BJ (cell line): ENCODE results near the gene SSTR3. TPM values are rescaled to one million over a fixed set of nuclear protein-coding genes. Genes with fewer than 3 reads are reported as not detected.

Experiments
- CTCF ChIA-PET: fragments of 350-600 bp; formaldehyde crosslinking; extraction: SDS; loops from one replicate; lab custom pipeline; 2021; ENCODE audit warnings: antibody characterized with exemption, inconsistent platforms; lab: Yijun Ruan, JAX
- POLR2A ChIA-PET: fragments of 300-600 bp; sonication (Branson Sonifier 250); formaldehyde crosslinking; extraction: SDS; loops from one replicate; lab custom pipeline; 2021; ENCODE audit warnings: antibody characterized with exemption; lab: Charles Lee
- DNase-seq: peaks from one replicate; pipeline ENCODE4 v3.0.0-alpha.2; 2011; ENCODE audit warnings: low read depth
- H3K27me3 ChIP-seq: 2 replicates; pipeline ENCODE4 v1.6.0; 2011; ENCODE audit warnings: low read length; ENCODE audit not compliant: control insufficient read depth, insufficient read depth
- H3K36me3 ChIP-seq: 2 replicates; pipeline ENCODE4 v1.5.1; 2011; ENCODE audit warnings: low read length; ENCODE audit not compliant: control insufficient read depth, insufficient read depth
- H3K4me3 ChIP-seq: 2 replicates; pipeline ENCODE4 v1.5.1; 2011; ENCODE audit warnings: low read depth, mild to moderate bottlenecking, control low read depth, low read length
- polyA plus RNA-seq: library from polyadenylated mRNA; depleted of rRNA; stranded (reverse); fragments of >200 nt; gene quantifications from 2 replicates; pipeline ENCODE4 v1.2.3, GENCODE V29; 2011
- TF ChIP-seq, protein P1 (sequence below): IDR thresholded peaks from 2 replicates; pipeline ENCODE4 v1.5.1; 2011; ENCODE audit warnings: low read depth, mild to moderate bottlenecking, control low read depth, inconsistent platforms, low read length, moderate library complexity; ENCODE audit not compliant: insufficient read depth

Gene SSTR3
- polyA plus RNA-seq, 1 experiment: not detected

- POLR2A ChIA-PET: no interaction called here
- H3K4me3 ChIP-seq: no peak overlapping the region
- no peaks in the 10 kb centered on the region for H3K27me3 ChIP-seq
- CTCF ChIA-PET: interaction anchor here (3.7 kb wide), 1 partner anchor 28 kb away, joined by 46 read pairs; no protein-coding TSS in a partner anchor
- TF ChIP-seq, protein P1, sequence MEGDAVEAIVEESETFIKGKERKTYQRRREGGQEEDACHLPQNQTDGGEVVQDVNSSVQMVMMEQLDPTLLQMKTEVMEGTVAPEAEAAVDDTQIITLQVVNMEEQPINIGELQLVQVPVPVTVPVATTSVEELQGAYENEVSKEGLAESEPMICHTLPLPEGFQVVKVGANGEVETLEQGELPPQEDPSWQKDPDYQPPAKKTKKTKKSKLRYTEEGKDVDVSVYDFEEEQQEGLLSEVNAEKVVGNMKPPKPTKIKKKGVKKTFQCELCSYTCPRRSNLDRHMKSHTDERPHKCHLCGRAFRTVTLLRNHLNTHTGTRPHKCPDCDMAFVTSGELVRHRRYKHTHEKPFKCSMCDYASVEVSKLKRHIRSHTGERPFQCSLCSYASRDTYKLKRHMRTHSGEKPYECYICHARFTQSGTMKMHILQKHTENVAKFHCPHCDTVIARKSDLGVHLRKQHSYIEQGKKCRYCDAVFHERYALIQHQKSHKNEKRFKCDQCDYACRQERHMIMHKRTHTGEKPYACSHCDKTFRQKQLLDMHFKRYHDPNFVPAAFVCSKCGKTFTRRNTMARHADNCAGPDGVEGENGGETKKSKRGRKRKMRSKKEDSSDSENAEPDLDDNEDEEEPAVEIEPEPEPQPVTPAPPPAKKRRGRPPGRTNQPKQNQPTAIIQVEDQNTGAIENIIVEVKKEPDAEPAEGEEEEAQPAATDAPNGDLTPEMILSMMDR: no peak
- no peaks in the 10 kb centered on the region; the same call in 1 of the 2 replicates for H3K36me3 ChIP-seq
- no peak for DNase-seq
Measured at GRCh38 chr22:37231406-37232139, 19.3 kb upstream of the SSTR3 start.

GRCh38 chr22:37230673-37231405 lies 18.6 kb upstream of the SSTR3 start:
- TF ChIP-seq, protein P1: no peak
- POLR2A ChIA-PET: no interaction called here
- Histone ChIP-seq H3K4me3 (no peak overlapping the region), H3K36me3 (no peaks in the 10 kb centered on the region; the same call in 1 of the 2 replicates), H3K27me3 (no peaks in the 10 kb centered on the region)
- no peak for DNase-seq
- CTCF ChIA-PET: interaction anchor here (0.9 to 3.7 kb wide), 5 partner anchors 15 to 198 kb away, joined by 3 to 46 read pairs (median 6); no protein-coding TSS in a partner anchor

GRCh38 chr22:37229805-37230672 lies 17.8 kb upstream of the SSTR3 start:
- DNase-seq: peak; percentile 28
- Histone ChIP-seq H3K27me3 (no peaks in the 10 kb centered on the region), H3K36me3 (no peaks in the 10 kb centered on the region; the same call in 1 of the 2 replicates), H3K4me3 (no peak overlapping the region)
- CTCF ChIA-PET: interaction anchor here (0.9 to 3.7 kb wide), 7 partner anchors 12 to 309 kb away, joined by 3 to 46 read pairs (median 6); no protein-coding TSS in a partner anchor
- TF ChIP-seq, protein P1: no peak
- POLR2A ChIA-PET: interaction anchor here (0.6 kb wide), 1 partner anchor 19 kb away, joined by 3 read pairs; no protein-coding TSS in a partner anchor

DNA sequence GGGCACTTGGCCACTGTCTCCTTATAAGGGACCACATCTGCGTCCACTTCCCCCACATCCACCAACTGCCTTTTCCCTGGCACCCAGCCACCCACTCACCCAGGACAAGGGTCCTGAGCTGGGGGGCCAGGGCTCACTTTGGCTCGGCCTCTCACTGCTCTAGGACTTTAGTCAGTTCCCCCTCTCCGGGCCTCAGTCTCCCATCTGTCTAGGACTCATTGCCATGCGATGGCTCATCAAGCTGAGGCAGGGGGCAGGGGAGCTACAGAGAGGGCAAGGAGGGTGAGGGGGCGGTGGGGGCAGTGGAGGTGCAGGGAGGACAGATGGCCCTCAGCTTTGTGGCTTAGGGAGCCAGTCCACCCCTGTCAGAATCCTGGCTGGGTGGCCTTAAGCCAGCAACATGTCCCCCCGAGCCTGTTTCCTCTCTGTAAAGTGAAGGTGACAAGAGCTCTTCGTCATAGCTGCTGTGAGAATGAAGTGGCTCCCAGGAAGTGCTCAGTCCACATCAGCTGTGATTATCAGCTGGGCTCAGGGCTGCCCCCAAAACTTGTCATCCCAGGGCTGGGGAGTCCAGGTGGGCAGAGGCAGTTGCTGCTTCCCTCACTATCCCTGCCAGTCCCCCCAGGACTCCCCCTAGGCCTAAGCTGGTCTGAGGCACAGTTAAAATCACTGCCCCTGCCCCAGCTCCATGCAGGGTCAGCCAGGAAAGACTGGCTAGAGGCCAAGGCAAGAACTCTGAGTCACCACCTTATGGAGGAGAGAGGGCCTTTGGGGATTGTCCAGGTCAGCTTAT lies 16.9 kb upstream of the SSTR3 start:
- Histone ChIP-seq H3K4me3 (no peak overlapping the region), H3K27me3 (no peaks in the 10 kb centered on the region), H3K36me3 (no peaks in the 10 kb centered on the region; the same call in 1 of the 2 replicates)
- peak; percentile 30 for DNase-seq
- ChIA-PET CTCF (interaction anchor here (1.0 to 3.7 kb wide), 7 partner anchors 13 to 309 kb away, joined by 3 to 46 read pairs (median 6); no protein-coding TSS in a partner anchor), POLR2A (interaction anchor here (0.6 kb wide), 1 partner anchor 18 kb away, joined by 3 read pairs; no protein-coding TSS in a partner anchor)
- TF ChIP-seq, protein P1: no peak
